NCI-H82 (cell line): ENCODE measurements around the gene ZMYM1.
"Not testable (repeated sequence)": the region's sequence is repeated elsewhere in the genome, so short reads cannot be mapped to it uniquely, and the experiment has no call there.

Source experiments
- DNase-seq: peaks from one replicate; lab custom pipeline; 2025; lab: John Stamatoyannopoulos, UW

The ZMYM1 gene

DNA sequence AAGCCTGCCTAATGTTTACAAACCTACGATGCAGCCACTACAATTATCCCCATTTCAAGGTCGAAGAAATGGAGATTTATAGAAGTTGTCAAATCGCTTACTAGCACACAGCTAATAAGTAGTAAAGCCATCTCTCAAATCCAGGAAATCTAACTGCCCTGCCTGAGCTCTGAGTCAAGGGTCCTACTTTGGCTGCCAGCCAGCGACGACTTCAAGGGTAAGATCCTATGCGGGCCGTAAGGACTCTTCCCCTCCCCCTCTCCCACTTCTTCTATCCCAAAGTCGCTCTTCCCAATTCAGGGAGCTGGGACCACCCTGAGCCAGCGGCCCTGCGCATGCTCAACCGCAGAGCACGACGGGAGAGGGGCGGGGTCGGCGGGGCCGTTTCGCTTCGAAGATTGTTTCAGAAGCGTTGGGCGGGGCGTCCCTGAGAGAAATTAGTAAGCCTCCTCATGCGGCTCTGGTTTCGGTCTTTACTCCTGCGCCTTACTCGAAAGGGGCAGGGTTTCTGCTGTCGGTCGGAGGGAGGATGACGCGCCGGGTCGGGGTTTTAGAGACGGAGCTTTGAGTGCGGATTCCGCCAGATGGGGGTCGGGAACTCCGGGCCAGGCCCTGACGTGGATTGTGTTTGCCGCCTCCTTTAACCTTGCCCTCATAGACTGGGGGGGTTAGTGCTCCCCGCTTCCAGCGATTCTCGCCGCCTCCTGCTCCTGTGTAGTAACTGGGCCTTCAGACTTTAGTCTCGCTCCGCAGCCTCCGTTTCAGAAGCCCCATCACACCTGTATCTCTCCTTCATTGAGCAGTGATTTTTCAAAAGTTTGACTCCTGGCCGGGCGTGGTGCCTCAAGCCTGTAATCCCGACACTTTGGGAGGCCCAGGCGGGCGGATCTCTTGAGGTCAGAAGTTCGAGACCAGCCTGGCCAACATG is at the start of gene ZMYM1:
ZMYM1 (plus strand) TSS at position 383 of the 928 bp plus-strand sequence. CDS start 14,603 bp downstream, outside the sequence.
- DNase-seq = peak; percentile 98

- DNase-seq = no peak
Measured at GRCh38 chr1:35029761-35030160, 49.4 kb upstream of the ZMYM1 start.

- no peak for DNase-seq
Measured at GRCh38 chr1:35030338-35030737, 48.8 kb upstream of the ZMYM1 start.

- peak; percentile 35 for DNase-seq
Measured at GRCh38 chr1:35030756-35031446, 48.3 kb upstream of the ZMYM1 start.

DNA sequence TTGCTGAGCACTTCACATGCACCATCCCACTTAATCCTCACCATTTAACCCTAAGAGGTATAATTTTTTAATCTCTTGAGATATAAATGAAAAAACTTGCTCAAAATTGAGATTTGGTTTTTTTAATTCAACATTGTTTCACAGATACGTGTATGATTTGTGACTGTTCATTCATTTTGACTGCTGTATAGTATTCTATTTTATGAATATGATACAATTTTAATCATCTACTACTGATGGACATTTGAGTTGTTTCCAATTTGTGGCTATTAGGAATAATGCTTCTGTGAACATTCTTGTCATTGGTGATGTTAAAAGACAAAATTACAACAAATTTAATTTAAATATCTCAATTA is 46.8 kb upstream of the ZMYM1 start:
- DNase-seq = no peak

- no peak for DNase-seq
Measured at GRCh38 chr1:35033346-35033745, 45.8 kb upstream of the ZMYM1 start.

GRCh38 chr1:35036621-35037020 is 42.6 kb upstream of the ZMYM1 start:
- no peak for DNase-seq

GRCh38 chr1:35037206-35037605 is 42.0 kb upstream of the ZMYM1 start:
- no peak for DNase-seq

GRCh38 chr1:35038723-35039122 is 40.5 kb upstream of the ZMYM1 start:
- no peak for DNase-seq

DNA sequence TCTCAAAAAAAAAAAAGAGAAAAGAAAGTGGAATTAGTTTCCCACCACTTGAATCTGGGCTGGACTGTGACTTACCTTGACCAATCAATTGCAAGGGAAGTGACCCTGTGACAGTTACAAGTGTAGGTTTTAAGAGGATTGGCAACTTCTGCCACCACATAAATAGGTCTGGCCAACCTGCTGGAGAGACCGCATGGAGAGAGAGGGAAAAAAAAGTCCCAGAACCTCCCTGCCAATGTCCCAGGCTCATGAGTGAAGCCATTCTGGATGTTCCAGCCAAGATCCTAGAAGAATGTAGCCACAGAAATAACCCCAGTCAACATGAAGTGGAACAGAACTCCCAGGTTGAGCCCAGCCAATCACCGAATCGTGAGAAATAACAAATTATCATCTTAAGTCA is 35.7 kb upstream of the ZMYM1 start:
- DNase-seq = no peak

DNA sequence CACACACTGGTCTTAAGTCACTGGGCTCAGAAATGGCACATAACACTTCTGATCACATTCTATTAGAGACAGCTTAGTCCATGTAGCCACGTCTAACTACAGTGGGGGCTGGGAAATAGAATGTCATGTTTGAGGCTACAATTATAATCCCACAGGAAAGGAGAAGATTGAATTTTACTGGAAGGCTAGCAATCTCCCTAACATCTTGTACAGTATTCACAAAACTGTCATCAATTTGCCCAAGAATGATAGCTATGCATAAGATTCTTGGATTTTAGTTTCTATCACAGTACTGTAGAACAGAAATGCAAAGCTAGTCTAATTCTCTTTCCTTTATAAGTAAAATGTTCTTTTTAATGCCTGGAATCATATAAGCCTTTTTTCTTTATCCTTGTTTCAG is 34.8 kb upstream of the ZMYM1 start:
- DNase-seq = no peak

DNA sequence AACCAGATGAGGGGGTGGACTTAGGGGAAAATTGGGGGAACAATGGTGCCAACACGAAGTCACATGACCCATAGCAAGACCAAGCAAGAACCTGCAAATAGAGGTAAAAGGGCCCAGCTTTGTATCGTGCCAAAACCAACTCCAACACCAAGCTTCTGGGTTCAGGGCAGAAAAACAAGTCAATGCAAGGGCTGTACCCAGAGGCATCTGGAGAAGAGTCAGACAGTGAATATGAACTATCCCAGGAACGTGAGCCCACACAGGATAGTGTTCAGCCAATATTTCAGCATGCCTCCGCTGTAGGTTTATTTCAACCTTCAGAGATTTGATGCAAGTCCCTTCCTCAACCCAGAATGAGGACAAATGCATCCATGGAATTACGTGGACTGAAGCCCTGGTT is 32.5 kb upstream of the ZMYM1 start:
- no peak for DNase-seq

DNA sequence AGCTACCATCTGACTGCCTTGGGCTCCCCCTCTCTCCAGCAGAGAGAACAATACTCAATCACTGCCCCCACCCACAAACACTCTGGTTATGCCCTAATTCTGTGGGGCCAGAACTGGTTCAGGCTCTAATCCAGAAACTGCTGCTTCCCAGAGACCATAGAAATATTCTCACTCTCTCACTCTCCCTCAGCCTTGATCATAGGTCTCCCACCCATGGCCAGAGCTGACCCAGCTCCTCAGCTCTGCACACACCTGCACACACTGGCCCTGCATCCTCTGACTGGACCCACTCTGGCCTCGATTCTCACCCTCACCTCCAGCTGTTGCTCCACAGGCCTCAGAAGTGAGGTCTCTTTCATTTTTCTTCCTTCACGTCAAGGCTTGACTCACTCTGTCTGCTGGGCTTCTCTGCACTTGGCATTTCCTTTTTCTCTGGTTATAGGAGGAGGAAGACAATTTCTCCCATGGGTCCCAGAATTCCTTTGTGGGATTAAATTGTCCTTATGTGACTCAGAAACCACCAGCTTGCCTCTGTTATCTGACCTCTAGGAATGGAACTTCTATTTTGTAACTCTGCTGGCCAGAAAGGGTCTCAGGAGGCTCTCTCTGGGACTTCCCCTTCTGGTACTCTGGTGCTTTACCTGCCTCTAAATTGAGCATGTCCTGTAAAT is 31.9 kb upstream of the ZMYM1 start:
- no peak for DNase-seq

DNA sequence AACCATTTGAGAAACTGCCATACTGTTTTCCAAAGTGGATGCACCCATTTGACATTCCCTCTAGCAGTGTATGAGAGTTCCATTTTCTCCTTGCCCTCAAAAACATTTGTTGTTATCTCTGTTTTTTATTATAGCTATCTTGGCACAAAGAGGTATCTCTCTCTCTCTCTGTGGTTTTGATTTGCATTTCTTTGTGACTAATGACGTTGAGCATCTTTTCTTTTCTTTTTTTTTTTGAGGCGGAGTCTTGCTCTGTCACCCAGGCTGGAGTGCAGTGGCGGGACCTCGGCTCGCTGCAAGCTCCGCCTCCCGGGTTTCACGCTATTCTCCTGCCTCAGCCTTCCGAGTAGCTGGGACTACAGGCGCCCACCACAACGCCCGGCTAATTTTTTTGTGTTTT is 30.1 kb upstream of the ZMYM1 start:
- no peak for DNase-seq

- DNase-seq = no peak
Measured at GRCh38 chr1:35053433-35053832, 25.8 kb upstream of the ZMYM1 start.

DNA sequence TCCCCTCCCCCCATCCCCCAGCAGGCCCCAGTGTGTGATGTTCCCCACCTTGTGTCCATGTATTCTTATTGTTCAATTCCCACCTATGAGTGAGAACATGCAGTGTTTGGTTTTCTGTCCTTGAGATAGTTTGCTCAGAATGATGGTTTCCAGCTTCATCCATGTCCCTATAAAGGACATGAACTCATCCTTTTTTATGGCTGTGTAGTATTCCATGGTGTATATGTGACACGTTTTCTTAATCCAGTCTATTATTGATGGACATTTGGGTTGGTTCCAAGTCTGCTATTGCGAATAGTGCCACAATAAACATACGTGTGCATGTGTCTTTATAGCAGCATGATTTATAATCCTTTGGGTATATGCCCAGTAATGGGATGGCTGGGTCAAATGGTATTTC is 24.9 kb upstream of the ZMYM1 start:
- not testable (repeated sequence) for DNase-seq

DNA sequence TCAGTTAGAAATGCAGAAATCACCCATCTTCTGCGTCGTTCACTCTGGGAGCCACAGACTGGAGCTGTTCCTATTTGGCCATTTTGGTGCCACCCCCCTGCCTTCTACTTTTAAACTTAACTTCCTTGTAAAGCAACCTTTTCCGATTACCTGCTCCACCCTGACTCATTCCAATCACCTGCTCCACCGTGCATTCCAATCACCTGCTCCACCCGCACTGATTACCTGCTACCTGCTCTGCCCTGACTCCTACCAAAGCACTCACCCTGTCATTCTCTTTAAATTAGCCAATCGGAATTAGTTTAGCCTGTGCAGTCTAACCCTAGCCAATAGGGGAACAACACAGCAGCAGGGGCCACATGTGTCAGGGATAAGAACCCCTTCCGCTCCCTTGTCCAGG is 20.9 kb upstream of the ZMYM1 start:
- not testable (repeated sequence) for DNase-seq

GRCh38 chr1:35058988-35059387 is 20.2 kb upstream of the ZMYM1 start:
- DNase-seq = no peak

DNA sequence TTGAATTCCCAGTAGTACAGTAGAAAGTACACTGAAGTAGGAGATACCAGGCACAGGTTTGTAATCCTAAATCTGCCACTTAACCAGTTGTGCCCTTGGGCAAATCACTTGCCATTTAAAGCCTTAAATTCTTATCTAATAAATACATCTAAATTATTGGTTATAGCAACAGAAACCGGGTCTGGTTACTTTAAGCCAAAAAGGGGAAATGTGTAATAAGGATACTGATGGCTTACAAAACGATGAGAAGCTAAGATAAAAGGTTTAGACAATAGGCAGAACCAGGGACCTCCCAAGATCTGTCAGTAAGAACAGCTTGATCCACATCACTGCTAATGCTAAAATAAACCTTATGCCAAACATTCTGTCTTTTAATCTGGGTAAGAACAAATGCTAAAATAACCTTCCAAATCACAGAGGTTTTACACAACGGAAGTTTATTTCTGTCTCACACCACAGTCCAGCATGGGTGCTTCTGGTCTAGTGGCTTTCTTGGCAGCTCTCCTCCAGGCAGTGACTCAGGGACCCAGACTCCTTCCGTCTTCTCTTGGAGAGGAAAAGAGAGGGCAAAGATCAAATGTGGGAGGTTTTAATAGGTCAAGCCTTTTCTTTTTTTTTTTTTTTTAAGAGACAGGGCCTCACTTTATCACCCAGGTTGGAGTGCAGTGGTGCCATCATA is 16.5 kb upstream of the ZMYM1 start:
- no peak for DNase-seq

DNA sequence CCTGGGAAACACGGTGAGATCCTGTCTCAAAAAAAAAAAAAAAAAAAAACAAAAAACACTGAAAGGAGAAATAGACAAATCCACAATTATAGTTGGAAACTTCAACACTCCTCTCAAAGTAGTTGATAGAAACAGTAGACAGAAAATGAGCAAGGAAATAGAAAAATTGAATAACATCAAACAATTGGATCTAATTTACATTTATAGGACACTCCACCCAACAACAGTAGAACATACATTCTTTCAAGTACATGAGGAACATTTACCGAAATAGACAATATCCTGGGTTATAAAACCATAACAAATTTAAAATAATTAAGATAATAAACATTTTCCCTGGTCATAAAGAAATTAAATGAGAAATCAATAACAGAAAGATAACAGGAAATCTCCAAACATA is 14.9 kb upstream of the ZMYM1 start:
- DNase-seq = no peak

DNA sequence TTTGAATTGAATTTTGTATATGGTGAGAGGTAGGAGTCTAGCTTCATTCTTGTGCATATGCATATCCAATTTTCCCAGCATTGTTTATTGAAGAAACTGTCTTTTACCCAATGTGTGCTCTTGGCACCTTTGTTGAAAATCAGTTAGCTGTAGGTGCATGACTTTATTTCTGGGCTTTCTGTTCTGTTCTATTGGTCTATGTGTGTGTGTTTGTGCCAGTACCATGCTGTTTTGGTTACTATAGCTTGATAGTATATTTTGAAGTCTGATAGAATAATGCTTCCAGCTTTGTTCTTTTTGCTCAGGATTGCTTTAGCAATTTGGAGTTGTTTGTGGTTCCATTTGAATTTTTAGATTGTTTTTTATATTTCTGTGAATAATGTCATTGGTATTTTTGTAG is 9.4 kb upstream of the ZMYM1 start:
- no peak for DNase-seq

DNA sequence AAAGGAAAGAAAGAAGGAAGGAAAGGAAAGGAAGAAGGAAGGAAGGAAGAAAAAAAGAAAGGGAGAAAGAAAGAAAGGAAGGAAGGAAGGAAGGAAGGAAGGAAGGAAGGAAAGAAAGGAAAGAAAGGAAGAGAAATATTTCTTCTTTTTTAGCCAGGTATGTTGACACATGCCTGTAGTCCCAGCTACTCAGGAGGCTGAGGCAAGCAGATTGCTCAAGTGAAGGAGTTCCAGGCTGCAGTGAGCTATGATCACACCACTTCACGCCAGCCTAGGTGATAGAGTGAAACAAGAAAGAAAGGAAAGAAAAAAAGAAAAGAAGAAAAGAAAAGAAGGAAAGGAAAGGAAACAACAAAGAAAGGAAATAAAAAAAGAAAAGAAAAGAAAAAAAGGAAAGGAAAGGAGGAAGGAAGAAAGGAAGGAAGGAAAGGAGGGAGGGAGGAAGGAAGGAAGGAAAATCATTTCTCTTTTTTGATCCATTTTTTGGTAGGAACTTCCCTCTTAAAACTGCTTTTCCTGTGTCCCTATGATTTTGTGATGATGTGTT is 5.8 kb upstream of the ZMYM1 start:
- DNase-seq = no peak
